Coronary artery (tissue), 2 donors: ENCODE measurements around the gene ARID5A.

Experiments used
- DNase-seq: peaks from one replicate; pipeline ENCODE4 v3.0.0-alpha.2; 2017; ENCODE audit warnings: low spot score
- H3K27ac ChIP-seq, 2 donors: fragments of 200-600 bp; sonication (generic); one replicate each; pipeline ENCODE4 v1.5.1; 2016 to 2019
- H3K4me3 ChIP-seq: fragments of 200-600 bp; sonication (generic); 2 replicates; pipeline ENCODE4 v1.5.1; 2016; ENCODE audit warnings: mild to moderate bottlenecking, moderate library complexity
- CTCF ChIP-seq: fragments of 200-600 bp; sonication (generic); IDR thresholded peaks from one replicate; pipeline ENCODE4 v1.5.1; 2019; ENCODE audit warnings: antibody characterized with exemption

The ARID5A gene

GRCh38 chr2:96523659-96524481 is 12.7 kb upstream of the ARID5A start:
- no peak for DNase-seq
- no peak overlapping the region for H3K4me3 ChIP-seq
- TF ChIP-seq CTCF = no peak
- no peak overlapping the region for H3K27ac ChIP-seq

GRCh38 chr2:96524482-96525210 is 11.9 kb upstream of the ARID5A start:
- no peak for DNase-seq
- no peak for TF ChIP-seq CTCF
- Histone ChIP-seq H3K4me3 (no peak overlapping the region), H3K27ac (no peak overlapping the region)

GRCh38 chr2:96525211-96525507 is 11.4 kb upstream of the ARID5A start:
- no peak for TF ChIP-seq CTCF

GRCh38 chr2:96526101-96526591 is 10.4 kb upstream of the ARID5A start:
- Histone ChIP-seq H3K27ac (peak overlapping the region in 1 of 2 donors; percentile 94), H3K4me3 (no peak overlapping the region)
- DNase-seq = no peak
- no peak for TF ChIP-seq CTCF

More at GRCh38 chr2:96525211-96525507, 11.4 kb upstream of the ARID5A start:
- H3K4me3 ChIP-seq = no peak overlapping the region
- H3K27ac ChIP-seq = no peak overlapping the region
- DNase-seq = no peak

- TF ChIP-seq CTCF = no peak
- H3K4me3 ChIP-seq = peak overlapping the region; percentile 84
- peak overlapping the region; percentile 94 to 95 for H3K27ac ChIP-seq
- no peak for DNase-seq
Measured at GRCh38 chr2:96526615-96527285, 9.8 kb upstream of the ARID5A start.

GRCh38 chr2:96527286-96528005 is 9.1 kb upstream of the ARID5A start:
- Histone ChIP-seq H3K4me3 (peak overlapping the region; percentile 84), H3K27ac (peak overlapping the region; percentile 94 to 95)
- TF ChIP-seq CTCF = peak; percentile 15
- no peak for DNase-seq
